HepG2 (cell line): ENCODE data around the gene SNED1. TPM values are rescaled to one million over a fixed set of nuclear protein-coding genes. Genes with fewer than 3 reads are reported as not detected.

Source experiments
- FOXK2 ChIP-seq: fragments of 450-650 bp; IDR thresholded peaks from 2 replicates; pipeline ENCODE4 v1.6.1; 2016
- GATA4 ChIP-seq: sonication (generic); IDR thresholded peaks from 2 replicates; pipeline ENCODE4 v1.6.1; 2016; ENCODE audit warnings: antibody characterized with exemption, low read depth, borderline replicate concordance
- HNRNPK ChIP-seq: fragments of 200-400 bp; formaldehyde crosslinking; IDR thresholded peaks from 2 replicates; pipeline ENCODE4 v1.6.1; 2018; ENCODE audit warnings: low read length, low read depth, moderate library complexity, mild to moderate bottlenecking; ENCODE audit not compliant: poor library complexity, severe bottlenecking
- REST ChIP-seq, 2 experiments: IDR thresholded peaks; 2 replicates each; pipeline ENCODE4 v1.6.1; 2011 to 2012; ENCODE audit warnings: low read length in 2 of 2, borderline replicate concordance in 1 of 2, low read depth in 1 of 2, mild to moderate bottlenecking in 1 of 2, moderate library complexity in 1 of 2
- SOX13 ChIP-seq, 3 experiments: fragments of 450-650 bp in 1 of 3; sonication (generic) in 1 of 3; formaldehyde crosslinking in 1 of 3; IDR thresholded peaks in 2 of 3; conservative IDR thresholded peaks in 1 of 3; 2 replicates each; pipeline versions ENCODE4 v1.5.0 to v1.6.1; 2016 to 2020; ENCODE audit warnings: antibody characterized with exemption in 1 of 3, mild to moderate bottlenecking in 1 of 3, missing compliant biosample characterization in 1 of 3, missing genetic modification reagents in 1 of 3, moderate library complexity in 1 of 3
- SOX5 ChIP-seq: IDR thresholded peaks from 2 replicates; pipeline ENCODE4 v1.6.1; 2016; ENCODE audit warnings: borderline replicate concordance
- TCF7 ChIP-seq: sonication (generic); IDR thresholded peaks from 2 replicates; pipeline ENCODE4 v1.6.1; 2016; ENCODE audit warnings: antibody characterized with exemption, low read depth
- ZBTB10 ChIP-seq: sonication (generic); formaldehyde crosslinking; IDR thresholded peaks from 2 replicates; pipeline ENCODE4 v1.4.0; 2020; ENCODE audit warnings: missing genetic modification reagents, borderline replicate concordance
- ZNF572 ChIP-seq: sonication (generic); formaldehyde crosslinking; IDR thresholded peaks from 2 replicates; pipeline ENCODE4 v1.5.1; 2020; ENCODE audit warnings: mild to moderate bottlenecking, missing genetic modification reagents
- ZNF646 ChIP-seq: sonication (generic); formaldehyde crosslinking; IDR thresholded peaks from 2 replicates; pipeline ENCODE4 v1.9.0; 2021; ENCODE audit warnings: mild to moderate bottlenecking, missing genetic modification reagents
- ZNF800 ChIP-seq: sonication (generic); formaldehyde crosslinking; IDR thresholded peaks from 2 replicates; pipeline ENCODE4 v1.4.0; 2020; ENCODE audit warnings: missing genetic modification reagents
- ZNF841 ChIP-seq: sonication (generic); formaldehyde crosslinking; IDR thresholded peaks from 2 replicates; pipeline ENCODE4 v1.8.1; 2023; ENCODE audit warnings: missing genetic modification reagents, borderline replicate concordance
- polyA plus RNA-seq, 8 experiments: library from polyadenylated mRNA; depleted of rRNA in 3 of 8; stranded (reverse) in 7 of 8; unstranded in 1 of 8; fragments of >200 nt; fragmentation: Illumina TruSeq in 4 of 8; extraction: Trizol in 4 of 8; gene quantifications; 2 replicates each; pipeline versions ENCODE4 v1.2.1 to v1.2.3, GENCODE V29; 2011 to 2016; ENCODE audit warnings: low read depth in 4 of 8, missing spikeins in 1 of 8, mixed read lengths in 1 of 8; ENCODE audit not compliant: insufficient read depth in 1 of 8
- total RNA-seq, 5 experiments: library from RNA; depleted of rRNA; stranded (reverse); fragments of >200 nt; fragmentation: Illumina TruSeq; extraction: Trizol; gene quantifications; 2 replicates each; pipeline ENCODE4 v1.2.3, GENCODE V29; 2016; ENCODE audit warnings: low read depth in 1 of 5

Gene SNED1
- total and polyA plus RNA-seq, 2 of the 13 experiments (the other 11 are each of a cell fraction or from before 2014, with no cell fraction given), result 0.15 to 0.65 TPM

- no peak for TF ChIP-seq ZNF646
- no peak for TF ChIP-seq SOX5 (CRISPR knock-in tag)
- no peak for TF ChIP-seq ZNF800
- no peak for TF ChIP-seq GATA4
- TF ChIP-seq HNRNPK, result no peak
- TF ChIP-seq ZBTB10, result no peak
- no peak for TF ChIP-seq TCF7
- TF ChIP-seq FOXK2, result no peak
- no peak for TF ChIP-seq SOX13 (IDR thresholded peaks at IDR 0.05)
- no peak for TF ChIP-seq SOX13 (CRISPR knock-in tag; conservative IDR thresholded peaks at IDR 0.05 in 1 of 2, IDR thresholded peaks at IDR 0.05 in 1 of 2)
- TF ChIP-seq REST (IDR thresholded peaks at IDR 0.05; ENCODE audit: borderline replicate concordance in 1 of 2, low read depth in 1 of 2, low read length in 2 of 2), result no peak
- TF ChIP-seq ZNF841 (CRISPR knock-in tag), result no peak
- TF ChIP-seq ZNF572 (CRISPR knock-in tag), result peak; percentile 62; the same call in 1 of the 2 replicates
Measured at GRCh38 chr2:240966906-240967680, 31.3 kb upstream of the SNED1 start (continued).
